GM18873 (cell line): Measurements from ENCODE around the gene CLMN.

Experiments
- ATAC-seq: cut with Tn5 transposase; IDR thresholded peaks from one replicate; pipeline ENCODE4 v1.9.1; 2021; ENCODE audit warnings: mild to moderate bottlenecking, moderate library complexity, moderate number of reproducible peaks; ENCODE audit not compliant: unreplicated experiment, low FRiP score

CLMN gene

DNA sequence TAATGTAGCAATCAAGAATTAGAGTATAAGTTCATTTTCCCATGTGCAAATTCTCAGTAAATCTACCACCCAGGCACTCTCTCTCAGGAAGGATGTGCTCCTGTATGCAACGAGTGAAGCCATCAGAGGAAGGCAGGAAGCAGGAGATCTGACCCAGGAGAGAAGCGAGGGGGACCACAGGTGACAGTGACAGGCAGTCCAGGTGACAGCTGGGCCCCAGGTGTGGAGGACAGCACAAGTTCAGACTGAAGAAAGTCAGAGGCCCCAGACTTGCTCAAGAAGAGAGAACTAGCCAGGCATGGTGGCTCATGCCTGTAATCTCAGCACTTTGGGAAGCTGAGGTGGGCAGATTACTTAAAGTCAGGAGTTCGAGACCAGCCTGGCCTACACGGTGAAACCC lies 13.8 kb downstream of the CLMN start:
- no peak for ATAC-seq

DNA sequence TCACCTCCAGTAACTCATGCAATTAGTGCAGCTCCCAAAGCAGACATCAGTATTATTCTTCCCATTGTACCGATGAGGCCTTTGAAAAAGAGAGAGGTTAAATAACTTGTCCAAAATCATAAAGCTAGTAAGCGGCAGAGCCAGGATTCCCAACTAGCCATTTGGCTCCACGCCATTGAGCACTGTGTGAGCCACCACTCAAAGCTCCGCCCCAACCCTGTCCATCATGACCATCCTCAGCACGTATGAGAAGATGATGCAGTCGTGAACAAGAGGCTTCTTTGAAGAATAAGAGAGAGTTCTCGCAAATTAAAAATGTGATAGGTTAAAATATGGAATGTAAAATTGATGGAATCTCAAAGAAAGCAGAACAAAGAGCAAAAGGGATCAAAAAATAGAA lies 14.6 kb downstream of the CLMN start:
- no peak for ATAC-seq

DNA sequence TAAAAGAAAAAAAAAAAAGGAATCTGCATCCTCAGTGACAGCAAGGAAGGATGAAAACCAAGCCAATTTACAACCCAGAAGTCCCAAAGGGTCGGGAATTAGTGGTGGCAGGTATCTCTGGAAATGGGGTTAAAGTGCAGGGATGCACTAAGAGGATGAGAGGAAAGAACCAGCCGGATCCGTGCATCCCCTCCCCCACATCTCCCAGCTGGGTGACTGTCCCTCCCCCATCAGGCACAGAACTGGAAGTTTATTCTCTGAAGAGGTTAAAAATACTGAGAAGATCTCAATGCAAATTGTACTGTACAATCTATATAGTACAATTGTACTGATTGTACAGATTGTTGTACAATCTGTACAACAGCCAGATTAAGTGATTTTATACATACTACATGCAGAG lies 15.4 kb downstream of the CLMN start:
- ATAC-seq = no peak

DNA sequence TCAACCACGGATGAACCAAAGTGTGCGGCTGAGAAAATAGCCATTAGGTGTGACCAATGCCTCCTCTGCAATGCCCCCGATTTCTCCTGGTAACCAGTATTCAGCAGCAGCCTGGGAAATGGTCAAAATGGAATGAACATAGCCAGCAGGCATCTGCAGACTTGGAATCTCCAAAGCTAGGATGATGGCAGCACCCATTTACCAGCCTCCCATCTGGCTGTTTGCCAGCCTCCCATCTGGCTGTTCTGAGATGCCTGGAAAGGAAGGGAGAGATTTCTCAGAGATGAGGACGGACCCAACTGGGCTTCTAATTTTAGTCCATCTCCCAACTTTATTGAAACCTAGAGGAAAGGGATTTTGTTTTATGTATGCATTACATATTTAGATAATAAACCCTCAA lies 16.2 kb downstream of the CLMN start:
- ATAC-seq = no peak

DNA sequence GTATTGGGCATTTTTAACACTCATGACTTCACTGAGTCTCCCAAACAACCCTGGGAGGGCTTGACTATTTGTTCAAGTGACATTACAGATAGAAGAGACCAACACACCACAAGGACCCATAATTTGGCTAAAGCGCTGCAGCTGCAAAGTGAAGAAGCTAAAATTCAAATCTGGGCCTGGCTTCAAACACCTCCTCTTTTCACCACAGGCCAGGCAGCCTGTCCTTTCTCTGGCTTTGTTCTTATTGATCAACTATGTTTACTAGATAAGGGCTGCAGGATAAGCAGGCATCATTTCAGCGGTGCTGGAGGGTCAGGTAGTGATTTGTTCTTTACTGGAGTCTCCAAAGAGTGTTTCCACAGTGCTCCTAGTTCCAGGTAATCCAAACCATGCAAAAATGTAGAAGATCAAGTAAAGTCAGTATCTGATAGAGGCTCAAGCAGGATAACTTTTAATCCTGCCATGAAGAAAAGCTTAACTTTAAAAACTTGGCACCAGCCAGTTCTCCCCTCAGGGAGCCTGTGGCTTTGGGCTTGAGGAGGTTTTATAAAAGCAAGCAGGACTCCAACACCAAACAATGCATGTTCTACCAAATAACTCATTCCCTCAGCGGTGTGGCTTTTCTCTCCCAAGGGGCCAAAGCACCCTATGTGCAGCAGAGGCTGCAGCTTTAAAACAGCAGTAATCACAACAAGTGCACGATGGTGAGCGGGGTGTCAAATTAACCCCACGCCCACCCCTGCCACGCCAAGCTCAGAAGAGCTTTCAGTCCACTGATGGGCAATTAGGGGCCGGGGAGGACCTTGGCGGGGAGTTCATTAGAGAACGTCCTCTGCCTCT lies 16.8 kb downstream of the CLMN start:
- no peak for ATAC-seq

DNA sequence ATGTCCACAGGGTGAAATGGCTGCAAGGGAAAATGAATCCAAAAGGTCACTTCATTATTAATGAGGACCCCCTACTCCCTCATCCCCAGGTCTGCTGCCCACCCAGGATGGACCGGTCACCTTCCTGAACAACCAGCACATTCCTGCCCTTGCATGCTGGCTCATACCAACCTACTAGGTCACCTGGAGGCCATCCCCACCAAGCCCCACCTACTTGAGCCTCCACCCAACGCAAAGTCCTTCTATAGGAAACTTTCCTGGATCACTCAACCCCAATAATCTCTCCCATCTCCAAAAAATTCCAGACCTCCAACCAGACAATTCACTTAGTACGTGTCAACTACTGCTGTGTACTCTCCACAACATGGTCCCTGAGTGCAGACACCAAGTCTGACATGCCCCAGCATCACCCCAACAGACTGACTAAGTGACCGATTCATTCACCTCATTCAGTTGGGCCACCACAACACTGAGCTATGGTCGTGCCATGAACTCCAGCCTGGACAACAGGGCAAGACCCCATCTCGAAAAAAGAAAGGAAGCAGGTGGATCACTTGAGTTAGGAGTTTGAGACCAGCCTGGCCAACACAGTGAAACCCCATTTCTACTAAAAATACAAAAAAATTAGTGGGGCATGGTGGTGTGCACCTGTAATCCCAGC lies 18.1 kb downstream of the CLMN start:
- ATAC-seq = no peak

DNA sequence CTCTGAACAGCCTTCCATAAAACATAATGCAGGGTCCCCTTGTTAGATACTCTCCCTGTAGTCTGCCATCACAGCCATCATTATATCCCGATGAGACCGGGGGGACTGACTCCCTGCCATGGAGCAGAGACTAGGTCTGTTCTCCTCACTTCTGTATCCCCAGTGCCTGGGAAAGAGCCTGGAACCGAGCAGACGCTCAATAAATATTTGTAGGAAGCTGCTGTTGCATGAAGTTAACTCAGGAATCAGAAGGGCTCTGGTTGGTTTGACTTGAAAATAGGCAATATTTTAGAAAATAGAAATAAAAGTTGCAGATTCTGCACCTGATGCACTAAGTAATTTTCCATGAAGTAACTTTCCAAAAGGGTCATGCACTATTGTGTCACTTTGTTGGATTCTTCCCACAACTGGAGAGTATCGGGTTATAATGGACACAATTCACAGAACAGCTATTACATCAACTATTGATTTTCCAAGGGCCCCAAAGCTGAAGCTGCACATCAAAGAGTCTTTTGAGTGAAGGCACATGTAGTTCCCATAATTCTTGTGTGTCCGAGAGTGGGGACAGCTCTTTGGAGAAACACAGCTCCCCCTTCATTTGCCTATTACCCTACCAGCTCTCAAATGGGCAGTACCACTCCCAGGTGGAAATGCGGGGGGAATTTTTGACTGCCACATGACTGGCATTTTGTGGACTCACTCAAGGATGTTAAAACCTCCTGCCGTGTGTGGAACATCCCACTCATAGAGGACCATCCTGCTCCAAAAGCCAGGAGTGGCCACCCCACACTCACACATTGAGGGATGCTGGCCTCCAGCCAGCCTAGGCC lies 18.8 kb downstream of the CLMN start:
- no peak for ATAC-seq

DNA sequence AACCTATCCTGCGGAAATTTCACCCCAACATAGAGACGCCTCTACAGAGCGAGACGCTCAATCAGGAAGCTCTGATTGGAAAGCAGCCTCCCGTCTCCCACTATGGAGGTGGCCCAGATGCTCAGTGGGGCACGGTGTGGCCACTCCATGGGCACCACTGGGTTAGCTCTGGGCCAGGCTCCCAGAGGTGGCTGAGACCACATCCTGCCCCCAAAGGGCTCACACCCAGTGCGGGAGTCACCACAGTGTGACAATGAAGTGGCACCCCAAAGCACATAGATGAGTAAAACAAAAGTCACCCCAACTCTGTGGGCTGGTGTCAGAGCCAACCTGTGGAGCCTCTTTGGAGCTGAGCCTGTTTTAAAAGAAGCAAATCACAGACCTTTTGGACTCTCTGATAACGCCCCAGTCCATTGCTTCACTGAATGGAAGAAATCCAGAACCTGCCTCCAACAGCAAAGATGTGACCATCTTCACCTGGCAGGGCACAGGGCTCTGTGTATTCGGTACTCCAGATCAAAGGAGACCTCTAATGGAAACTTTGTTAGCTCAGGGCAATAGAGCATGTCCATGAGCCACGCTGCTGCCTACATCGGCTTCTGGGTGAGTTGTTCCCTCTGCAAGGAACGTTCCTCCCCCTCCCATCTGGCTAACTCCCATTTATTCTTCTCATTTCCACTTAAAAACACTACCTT lies 19.6 kb downstream of the CLMN start:
- no peak for ATAC-seq

DNA sequence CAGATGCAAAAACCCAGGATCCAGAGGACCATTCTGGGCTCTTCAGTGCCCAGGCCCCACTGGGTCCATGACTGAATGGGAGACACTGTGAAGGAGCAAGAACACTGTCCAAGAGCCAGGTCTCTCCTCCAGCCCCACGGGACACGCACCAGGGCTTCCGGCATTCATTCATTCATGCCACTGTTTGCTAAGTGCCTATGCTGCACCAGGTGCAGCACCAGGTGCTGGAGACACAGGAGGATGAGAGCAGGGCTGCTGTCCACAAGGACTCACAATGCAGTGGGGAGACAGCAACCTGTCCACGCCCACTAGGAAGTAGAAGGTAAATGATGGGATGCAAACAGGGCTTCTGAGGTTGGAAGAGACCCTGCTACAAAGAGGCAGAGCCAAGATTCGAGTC lies 20.4 kb downstream of the CLMN start:
- no peak for ATAC-seq

DNA sequence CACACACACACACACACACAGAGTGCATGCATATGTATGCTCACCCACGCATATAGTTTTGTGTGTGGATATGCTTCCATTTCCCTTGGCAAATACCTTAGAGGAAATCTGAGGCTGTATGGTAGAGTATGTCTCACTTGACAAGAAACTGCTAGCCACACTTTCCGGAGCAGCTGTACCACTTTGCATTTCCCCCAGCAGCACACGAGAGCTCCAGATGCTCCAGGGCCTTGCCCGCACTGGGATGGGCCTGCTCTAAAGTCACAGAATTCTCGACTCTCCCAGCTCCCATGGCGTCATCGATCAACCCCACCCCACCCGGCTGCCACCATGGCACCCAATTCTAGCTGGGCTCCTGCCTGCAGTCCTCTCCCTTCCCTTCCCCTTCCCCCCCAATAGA lies 21.9 kb downstream of the CLMN start:
- ATAC-seq = no peak

DNA sequence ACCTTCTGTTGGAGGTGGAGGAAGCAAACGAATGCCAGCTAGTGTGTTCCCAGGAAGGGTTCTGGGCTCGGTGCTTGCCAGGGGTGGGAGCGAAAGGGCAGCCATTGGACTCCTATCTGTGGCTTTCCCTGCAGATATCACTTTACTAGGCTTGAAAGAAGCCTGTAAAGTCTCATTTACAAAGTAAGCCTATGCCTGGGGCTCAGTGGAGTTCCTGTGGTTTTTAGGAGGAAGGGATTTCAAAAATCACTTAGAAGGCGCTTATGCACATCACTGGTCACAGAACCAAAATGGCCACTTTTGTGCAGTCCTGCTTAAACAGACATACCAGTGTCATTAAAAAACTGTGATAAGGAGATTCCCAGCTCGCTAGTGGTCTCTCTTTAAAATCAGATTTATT lies 22.7 kb downstream of the CLMN start:
- no peak for ATAC-seq

DNA sequence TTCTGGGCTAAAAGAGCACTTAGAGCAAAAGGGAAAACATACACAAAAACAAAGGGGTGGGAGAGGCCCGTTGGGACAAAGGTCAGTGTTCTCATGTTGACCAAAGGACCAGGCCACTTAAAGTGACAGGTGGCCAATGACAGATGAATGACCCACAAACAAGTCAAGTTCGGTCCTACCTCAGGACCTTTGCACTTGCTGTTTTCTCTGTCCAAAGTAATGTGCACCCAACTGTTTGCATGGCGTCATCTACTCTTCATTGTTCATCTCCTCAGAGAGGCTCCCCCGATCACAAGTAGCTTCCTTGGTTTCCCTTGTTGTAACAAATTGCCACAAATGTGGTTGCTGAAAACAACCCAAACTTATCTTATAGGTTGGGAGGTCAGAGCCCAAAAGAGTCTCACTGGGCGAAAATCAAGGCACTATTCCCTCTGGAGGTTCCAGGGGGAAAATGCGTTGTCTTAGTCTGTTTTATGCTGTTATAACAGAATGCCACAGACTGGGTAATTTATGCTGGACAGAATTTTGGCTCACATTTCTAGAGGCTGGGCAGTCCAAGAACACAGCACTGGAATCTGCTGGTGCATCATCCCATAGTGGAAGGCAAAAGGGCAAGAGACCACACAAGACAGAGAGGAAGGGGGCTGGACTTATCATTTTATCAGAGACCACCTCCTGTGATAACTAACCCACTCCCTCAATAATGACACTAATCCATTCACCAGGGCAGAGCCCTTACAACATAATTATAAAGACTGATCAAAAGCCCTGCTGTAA lies 23.9 kb downstream of the CLMN start:
- ATAC-seq = no peak

DNA sequence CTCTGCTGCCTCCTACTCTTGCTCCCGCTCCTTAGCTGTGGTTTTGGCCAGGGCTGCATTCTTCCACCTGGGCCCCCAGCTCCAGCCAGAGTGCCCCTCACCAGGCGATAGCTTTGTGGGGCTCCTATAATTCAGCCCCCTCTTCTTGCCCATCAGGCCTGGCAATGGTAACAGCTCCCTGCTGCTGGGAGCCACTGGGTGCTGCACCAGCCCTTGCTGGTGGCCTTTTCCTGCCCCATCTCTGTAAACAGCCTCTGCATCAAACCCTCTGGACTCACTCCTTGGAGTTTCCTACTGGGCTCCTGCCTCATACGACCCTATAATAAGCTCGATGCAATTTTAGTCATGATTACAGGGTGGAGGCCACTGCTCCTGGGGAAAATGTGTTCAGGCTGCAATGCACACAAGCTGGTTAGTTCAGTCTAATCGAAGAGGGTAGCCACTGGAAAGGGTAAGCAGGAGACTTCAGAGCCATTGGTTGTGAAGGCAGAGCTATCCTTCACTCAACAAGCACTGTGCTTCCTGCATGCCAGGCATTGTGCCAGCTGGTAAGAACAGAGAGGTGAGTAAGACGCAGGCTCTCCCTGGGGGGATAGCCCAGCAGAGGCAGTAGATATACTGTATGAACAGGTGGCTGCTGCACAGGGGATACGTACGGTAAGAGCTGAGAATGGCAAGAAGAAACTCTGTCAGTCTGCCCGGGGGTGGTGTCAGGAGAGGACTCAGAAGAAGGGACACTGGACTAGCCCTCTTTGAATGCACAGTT lies 24.7 kb downstream of the CLMN start:
- no peak for ATAC-seq

DNA sequence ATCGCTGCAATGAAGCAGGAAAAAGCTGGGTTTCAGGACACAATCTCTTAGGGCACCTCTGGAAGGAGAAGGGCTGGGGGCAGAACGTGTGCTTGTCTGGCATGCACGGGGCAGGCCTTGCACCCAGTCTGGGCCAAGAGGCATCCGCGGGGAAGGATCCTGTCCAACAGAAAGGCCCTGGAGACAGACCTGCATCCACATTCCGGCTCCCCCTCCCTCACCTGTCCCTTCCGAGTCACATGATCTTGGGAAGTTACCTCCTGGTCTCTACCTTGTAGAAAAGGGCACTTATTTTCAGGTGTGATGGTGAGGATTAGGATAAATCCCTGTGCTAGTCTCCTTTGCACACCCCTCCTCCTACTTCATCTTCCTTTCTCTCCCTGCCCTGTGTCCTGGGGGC lies 25.4 kb downstream of the CLMN start:
- ATAC-seq = no peak

DNA sequence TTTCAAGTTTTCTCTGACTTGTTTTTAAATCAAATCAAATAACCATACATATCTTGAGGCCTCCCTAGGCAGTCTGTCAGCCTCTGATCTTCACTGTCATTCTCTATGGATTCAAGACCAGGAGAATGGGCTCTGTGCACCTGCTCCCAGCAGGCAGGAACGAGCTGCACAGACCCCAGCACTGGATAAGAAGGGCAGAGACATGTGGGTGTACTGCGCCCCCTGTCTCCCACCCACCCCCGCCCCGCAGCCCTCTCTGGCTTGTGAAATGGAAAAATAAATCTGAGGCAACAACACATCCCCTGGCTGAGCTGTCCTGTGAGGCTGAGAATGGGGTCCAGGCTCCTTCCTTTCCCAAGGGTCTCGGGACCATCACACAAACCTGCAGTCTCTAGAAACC lies 26.3 kb downstream of the CLMN start:
- no peak for ATAC-seq

DNA sequence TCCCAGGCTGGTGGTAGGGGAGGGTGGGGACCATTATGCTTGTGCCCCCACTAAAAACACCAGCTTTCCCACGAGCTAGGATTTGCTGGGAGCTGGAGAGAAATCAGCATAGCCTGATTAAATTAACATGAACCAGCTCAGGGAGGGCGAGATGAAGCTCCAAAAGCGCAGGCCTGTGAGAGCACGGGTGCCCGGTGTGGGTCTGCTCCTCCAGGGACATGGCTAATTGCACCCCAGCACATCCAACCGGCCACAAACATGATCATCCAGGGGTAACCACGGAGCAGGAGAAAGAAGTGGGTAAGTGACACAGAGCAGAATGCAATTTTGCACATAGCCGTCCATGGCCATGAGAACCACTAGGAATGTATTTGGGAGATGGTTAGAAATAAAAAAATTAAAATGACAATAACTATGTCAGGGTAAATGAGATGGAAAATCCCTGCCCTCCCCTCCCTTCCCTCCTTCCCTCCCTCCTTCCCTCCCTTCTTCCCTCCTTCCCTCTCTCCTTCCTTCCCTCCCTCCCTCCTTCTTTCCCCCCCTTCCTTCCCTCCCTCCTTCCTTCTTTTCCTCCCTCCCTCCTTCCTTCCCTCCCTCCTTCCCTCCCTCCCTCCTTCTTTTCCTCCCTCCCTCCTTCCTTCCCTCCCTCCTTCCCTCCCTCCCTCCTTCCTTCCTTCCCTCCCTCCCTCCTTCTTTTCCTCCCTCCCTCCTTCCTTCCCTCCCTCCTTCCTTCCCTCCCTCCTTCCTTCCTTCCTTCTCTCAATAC lies 26.9 kb downstream of the CLMN start:
- no peak for ATAC-seq

DNA sequence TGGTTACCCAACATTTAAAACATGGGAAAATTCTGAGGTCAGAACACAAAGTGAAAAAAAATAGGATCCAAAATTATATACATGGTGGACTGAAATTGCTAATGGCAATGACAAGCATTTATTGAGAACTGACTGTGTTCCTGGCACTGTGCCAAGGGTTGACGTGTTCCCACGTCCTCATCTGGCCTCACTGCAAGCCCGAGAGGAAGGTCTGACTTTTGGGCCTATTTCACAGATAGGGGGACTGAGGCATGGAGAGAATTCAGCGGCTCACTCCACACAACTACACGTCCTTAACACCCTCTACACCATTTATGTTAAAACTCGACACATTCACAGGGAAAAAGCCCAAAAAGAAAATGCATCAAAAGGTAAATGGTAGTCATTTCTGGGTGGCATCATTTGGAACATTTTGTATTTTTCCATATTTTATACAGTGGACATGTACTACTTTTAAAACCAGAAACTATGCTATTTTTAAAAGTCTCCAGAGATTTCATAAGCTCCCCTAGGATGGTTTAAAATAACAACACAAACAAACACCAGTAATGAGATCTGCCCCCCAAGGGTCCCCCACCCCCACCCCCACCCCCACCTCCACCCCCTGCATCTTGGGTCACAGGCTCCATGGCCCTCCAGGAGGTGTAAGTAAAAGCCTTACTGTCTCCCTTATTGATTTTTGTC lies 27.7 kb downstream of the CLMN start:
- ATAC-seq = no peak

DNA sequence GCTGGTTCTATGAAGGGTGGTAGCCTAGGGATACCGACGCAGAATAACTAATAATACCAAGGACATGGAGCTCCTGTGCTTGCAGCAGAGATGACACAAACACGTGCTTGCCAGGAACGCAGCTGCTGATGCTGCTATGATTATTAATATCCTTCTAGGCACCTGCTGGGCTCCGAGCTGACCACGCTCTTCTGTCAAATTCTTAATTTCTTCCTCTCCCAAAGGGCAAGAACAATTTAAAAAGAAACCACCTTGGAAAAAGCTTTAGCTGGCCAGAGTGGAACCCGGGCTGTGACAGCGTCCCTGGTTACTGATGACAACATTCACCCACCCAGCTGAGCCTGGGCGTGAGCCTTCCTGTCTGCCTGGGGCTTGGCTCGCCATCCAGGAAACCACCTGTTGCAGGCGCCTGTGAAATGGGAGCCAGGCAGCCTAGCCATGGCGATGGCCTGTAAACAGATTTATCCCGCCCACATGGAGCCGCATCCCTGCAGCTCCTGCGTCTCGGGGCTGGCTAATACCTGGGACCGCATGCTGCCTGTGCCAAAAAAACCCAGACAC lies 28.8 kb downstream of the CLMN start:
- no peak for ATAC-seq
